ENCODE measurements around the gene ADAMTS8.
A peak's percentile ranks its signal among the peaks of the same experiment; 100 is the strongest.

DNA sequence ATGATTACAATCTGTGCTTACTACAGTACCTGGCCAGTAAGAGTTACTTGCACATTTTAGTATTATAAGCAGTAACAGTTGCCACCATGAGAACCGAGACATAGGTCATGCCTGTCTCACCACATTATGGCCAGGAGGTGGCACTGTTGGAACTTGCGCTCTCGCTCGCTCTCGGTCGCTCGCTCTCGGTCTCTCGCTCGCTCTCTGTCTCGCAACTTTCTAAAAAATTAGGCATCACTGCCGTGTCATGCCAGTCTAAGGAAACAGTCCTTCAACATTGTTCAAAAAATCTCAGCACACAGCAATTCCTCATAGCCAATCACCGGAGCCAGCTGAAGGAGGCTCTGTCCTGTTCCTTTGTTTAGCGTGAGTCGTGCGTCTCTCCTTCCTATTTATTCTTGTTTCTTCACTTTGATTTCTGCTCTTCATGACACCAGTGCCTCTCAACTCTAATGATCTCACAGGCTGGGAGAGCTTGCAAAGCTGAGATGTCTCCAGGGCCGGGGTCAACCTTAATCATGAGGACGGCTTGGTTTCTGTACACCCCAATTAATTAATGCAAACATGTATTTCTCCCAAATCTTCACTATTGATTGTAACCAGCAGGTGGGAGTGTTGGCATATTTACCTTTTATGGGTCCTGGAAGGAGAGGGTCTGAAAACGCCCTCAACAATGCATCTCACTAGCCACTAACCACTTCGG lies 6.3 kb upstream of the ADAMTS8 start:
- TF ChIP-seq, protein P1, sequence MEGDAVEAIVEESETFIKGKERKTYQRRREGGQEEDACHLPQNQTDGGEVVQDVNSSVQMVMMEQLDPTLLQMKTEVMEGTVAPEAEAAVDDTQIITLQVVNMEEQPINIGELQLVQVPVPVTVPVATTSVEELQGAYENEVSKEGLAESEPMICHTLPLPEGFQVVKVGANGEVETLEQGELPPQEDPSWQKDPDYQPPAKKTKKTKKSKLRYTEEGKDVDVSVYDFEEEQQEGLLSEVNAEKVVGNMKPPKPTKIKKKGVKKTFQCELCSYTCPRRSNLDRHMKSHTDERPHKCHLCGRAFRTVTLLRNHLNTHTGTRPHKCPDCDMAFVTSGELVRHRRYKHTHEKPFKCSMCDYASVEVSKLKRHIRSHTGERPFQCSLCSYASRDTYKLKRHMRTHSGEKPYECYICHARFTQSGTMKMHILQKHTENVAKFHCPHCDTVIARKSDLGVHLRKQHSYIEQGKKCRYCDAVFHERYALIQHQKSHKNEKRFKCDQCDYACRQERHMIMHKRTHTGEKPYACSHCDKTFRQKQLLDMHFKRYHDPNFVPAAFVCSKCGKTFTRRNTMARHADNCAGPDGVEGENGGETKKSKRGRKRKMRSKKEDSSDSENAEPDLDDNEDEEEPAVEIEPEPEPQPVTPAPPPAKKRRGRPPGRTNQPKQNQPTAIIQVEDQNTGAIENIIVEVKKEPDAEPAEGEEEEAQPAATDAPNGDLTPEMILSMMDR (IDR thresholded peaks at IDR 0.05): peak; percentile 76
- TF ChIP-seq, protein P2, sequence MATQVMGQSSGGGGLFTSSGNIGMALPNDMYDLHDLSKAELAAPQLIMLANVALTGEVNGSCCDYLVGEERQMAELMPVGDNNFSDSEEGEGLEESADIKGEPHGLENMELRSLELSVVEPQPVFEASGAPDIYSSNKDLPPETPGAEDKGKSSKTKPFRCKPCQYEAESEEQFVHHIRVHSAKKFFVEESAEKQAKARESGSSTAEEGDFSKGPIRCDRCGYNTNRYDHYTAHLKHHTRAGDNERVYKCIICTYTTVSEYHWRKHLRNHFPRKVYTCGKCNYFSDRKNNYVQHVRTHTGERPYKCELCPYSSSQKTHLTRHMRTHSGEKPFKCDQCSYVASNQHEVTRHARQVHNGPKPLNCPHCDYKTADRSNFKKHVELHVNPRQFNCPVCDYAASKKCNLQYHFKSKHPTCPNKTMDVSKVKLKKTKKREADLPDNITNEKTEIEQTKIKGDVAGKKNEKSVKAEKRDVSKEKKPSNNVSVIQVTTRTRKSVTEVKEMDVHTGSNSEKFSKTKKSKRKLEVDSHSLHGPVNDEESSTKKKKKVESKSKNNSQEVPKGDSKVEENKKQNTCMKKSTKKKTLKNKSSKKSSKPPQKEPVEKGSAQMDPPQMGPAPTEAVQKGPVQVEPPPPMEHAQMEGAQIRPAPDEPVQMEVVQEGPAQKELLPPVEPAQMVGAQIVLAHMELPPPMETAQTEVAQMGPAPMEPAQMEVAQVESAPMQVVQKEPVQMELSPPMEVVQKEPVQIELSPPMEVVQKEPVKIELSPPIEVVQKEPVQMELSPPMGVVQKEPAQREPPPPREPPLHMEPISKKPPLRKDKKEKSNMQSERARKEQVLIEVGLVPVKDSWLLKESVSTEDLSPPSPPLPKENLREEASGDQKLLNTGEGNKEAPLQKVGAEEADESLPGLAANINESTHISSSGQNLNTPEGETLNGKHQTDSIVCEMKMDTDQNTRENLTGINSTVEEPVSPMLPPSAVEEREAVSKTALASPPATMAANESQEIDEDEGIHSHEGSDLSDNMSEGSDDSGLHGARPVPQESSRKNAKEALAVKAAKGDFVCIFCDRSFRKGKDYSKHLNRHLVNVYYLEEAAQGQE (IDR thresholded peaks at IDR 0.05; ENCODE audit: low read depth, low read length): no peak
- TF ChIP-seq EZH2phosphoT487 (IDR thresholded peaks at IDR 0.05; ENCODE audit: borderline replicate concordance, low read depth) (no peak), POLR2AphosphoS5 (IDR thresholded peaks at IDR 0.05; ENCODE audit: low read depth, low read length) (no peak), FOSL2 (IDR thresholded peaks at IDR 0.05; ENCODE audit: borderline replicate concordance, low read depth) (no peak), RAD21 (IDR thresholded peaks at IDR 0.05; ENCODE audit: low read length) (peak; percentile 91)
